ENCODE results near the gene TRIM7.

DNA sequence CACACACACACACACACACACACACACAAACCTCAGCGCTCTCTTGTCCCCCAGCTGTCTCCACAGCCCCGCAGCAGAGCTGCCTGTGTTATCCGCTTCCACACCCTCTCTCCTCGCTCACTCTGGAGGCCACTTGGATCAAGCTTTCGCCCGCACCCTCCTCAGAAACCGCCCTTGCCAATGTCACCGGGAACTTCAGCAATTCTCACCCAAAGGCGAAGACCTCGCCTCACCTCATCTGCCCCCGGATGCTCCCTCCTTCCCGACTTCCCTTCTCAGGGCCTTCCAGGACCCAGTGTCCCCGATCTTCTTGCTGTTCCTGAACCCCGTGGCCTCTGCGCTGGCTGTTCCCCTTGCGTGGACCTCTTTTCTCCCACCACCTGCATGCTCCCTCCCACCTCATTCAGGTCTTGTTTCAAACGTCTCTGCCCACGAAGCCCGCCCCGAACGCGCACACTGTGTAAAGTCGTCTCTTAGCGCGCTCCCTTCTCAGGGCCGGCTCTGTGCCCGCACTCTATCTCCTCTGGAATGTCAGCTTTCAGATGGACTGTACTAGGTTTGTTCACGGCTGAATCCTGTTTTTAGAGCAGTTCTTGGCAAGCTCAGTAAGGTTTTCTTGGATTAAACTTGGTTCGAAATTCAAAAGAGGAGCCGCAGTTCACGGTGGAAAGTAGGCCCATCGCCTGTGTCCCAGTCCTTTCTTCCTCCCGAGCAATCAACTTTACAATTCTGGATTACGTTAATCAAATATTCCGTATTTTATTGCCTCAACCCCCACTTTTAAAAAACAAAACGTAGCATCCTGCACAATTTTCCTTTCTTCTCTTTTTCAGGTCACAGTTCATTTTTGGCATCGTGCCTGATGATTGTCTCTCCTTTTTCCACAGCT is 1.0 kb upstream of the TRIM7 start:
- TF ChIP-seq, protein P1, sequence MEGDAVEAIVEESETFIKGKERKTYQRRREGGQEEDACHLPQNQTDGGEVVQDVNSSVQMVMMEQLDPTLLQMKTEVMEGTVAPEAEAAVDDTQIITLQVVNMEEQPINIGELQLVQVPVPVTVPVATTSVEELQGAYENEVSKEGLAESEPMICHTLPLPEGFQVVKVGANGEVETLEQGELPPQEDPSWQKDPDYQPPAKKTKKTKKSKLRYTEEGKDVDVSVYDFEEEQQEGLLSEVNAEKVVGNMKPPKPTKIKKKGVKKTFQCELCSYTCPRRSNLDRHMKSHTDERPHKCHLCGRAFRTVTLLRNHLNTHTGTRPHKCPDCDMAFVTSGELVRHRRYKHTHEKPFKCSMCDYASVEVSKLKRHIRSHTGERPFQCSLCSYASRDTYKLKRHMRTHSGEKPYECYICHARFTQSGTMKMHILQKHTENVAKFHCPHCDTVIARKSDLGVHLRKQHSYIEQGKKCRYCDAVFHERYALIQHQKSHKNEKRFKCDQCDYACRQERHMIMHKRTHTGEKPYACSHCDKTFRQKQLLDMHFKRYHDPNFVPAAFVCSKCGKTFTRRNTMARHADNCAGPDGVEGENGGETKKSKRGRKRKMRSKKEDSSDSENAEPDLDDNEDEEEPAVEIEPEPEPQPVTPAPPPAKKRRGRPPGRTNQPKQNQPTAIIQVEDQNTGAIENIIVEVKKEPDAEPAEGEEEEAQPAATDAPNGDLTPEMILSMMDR (IDR thresholded peaks at IDR 0.05), result no peak
- TF ChIP-seq POLR2A (IDR thresholded peaks at IDR 0.05), result no peak

All from Peyer's patch (tissue), 4 donors.